ENCODE data around the gene BICRA.

The BICRA gene

GRCh38 chr19:47564081-47564480 lies 44.9 kb upstream of the BICRA start:
- H3K79me2 ChIP-seq (ENCODE audit: insufficient read depth, low read length), result no peaks in the 10 kb centered on the region
- TF ChIP-seq CTCF (IDR thresholded peaks at IDR 0.05; ENCODE audit: low read length) (no peak), EZH2 (IDR thresholded peaks at IDR 0.05; ENCODE audit: borderline replicate concordance, low read length) (no peak)
- H2AFZ ChIP-seq (ENCODE audit: low read length), result no peak overlapping the region

GRCh38 chr19:47569331-47569730 lies 39.6 kb upstream of the BICRA start:
- no peaks in the 10 kb centered on the region for H3K9me3 ChIP-seq (ENCODE audit: low read length)
- H3K36me3 ChIP-seq (ENCODE audit: insufficient read depth, low read length), result no peaks in the 10 kb centered on the region
- H3K79me2 ChIP-seq (ENCODE audit: insufficient read depth, low read length), result no peaks in the 10 kb centered on the region
- no peak overlapping the region for H2AFZ ChIP-seq (ENCODE audit: low read length)
- H3K27ac ChIP-seq (ENCODE audit: low read depth, low read length, poor library complexity, severe bottlenecking), result no peak overlapping the region
- H3K4me2 ChIP-seq (ENCODE audit: low read length), result no peak overlapping the region
- H3K9me2 ChIP-seq (ENCODE audit: low read depth, low read length), result no peaks in the 10 kb centered on the region
- no peaks in the 10 kb centered on the region for H3K4me1 ChIP-seq (ENCODE audit: insufficient read depth, low read length, severe bottlenecking)
- no peaks in the 10 kb centered on the region for H4K20me1 ChIP-seq (ENCODE audit: insufficient read depth, low read length)
- H3K4me3 ChIP-seq (ENCODE audit: low read depth, low read length, poor library complexity, severe bottlenecking), result no peak overlapping the region
- H3K9ac ChIP-seq (ENCODE audit: low read length), result no peak overlapping the region
- no peaks in the 10 kb centered on the region for H3F3A ChIP-seq (ENCODE audit: insufficient read depth, low read length)
- no peak for TF ChIP-seq EZH2 (IDR thresholded peaks at IDR 0.05; ENCODE audit: borderline replicate concordance, low read length)
- no peak for TF ChIP-seq CTCF (IDR thresholded peaks at IDR 0.05; ENCODE audit: low read length)
- no peaks in the 10 kb centered on the region for H3K27me3 ChIP-seq (ENCODE audit: insufficient read depth, low read length)

More at GRCh38 chr19:47564081-47564480, 44.9 kb upstream of the BICRA start:
- Histone ChIP-seq H3K9me3 (ENCODE audit: low read length) (no peaks in the 10 kb centered on the region), H3K36me3 (ENCODE audit: insufficient read depth, low read length) (no peaks in the 10 kb centered on the region), H3K27ac (ENCODE audit: low read depth, low read length, poor library complexity, severe bottlenecking) (no peak overlapping the region), H3K9me2 (ENCODE audit: low read depth, low read length) (no peaks in the 10 kb centered on the region), H3K4me1 (ENCODE audit: insufficient read depth, low read length, severe bottlenecking) (no peaks in the 10 kb centered on the region), H3K4me3 (ENCODE audit: low read depth, low read length, poor library complexity, severe bottlenecking) (no peak overlapping the region), H3K9ac (ENCODE audit: low read length) (no peak overlapping the region), H3K4me2 (ENCODE audit: low read length) (no peak overlapping the region), H3K27me3 (ENCODE audit: insufficient read depth, low read length) (no peaks in the 10 kb centered on the region), H3F3A (ENCODE audit: insufficient read depth, low read length) (no peaks in the 10 kb centered on the region), H4K20me1 (ENCODE audit: insufficient read depth, low read length) (no peaks in the 10 kb centered on the region)

- Histone ChIP-seq H3K4me1 (ENCODE audit: insufficient read depth, low read length, severe bottlenecking) (peaks cover 8% of the 10 kb centered on the region), H3K9ac (ENCODE audit: low read length) (no peak overlapping the region), H2AFZ (ENCODE audit: low read length) (no peak overlapping the region), H3K9me3 (ENCODE audit: low read length) (no peaks in the 10 kb centered on the region), H3K4me3 (ENCODE audit: low read depth, low read length, poor library complexity, severe bottlenecking) (no peak overlapping the region), H3K27ac (ENCODE audit: low read depth, low read length, poor library complexity, severe bottlenecking) (no peak overlapping the region), H4K20me1 (ENCODE audit: insufficient read depth, low read length) (no peaks in the 10 kb centered on the region), H3K27me3 (ENCODE audit: insufficient read depth, low read length) (no peaks in the 10 kb centered on the region), H3K36me3 (ENCODE audit: insufficient read depth, low read length) (no peaks in the 10 kb centered on the region), H3F3A (ENCODE audit: insufficient read depth, low read length) (no peaks in the 10 kb centered on the region), H3K4me2 (ENCODE audit: low read length) (no peak overlapping the region), H3K9me2 (ENCODE audit: low read depth, low read length) (no peaks in the 10 kb centered on the region), H3K79me2 (ENCODE audit: insufficient read depth, low read length) (no peaks in the 10 kb centered on the region)
- TF ChIP-seq EZH2 (IDR thresholded peaks at IDR 0.05; ENCODE audit: borderline replicate concordance, low read length) (no peak), CTCF (IDR thresholded peaks at IDR 0.05; ENCODE audit: low read length) (no peak)
Measured at GRCh38 chr19:47572635-47573034, 36.3 kb upstream of the BICRA start.
